Osteoblast (primary cell): ENCODE results near the gene SLC22A7. TPM values are rescaled to one million over a fixed set of nuclear protein-coding genes. Genes with fewer than 3 reads are reported as not detected.

Experiments used
- DNase-seq: peaks from one replicate; pipeline ENCODE4 v3.0.0; 2011; ENCODE audit warnings: low spot score, mixed read lengths; ENCODE audit not compliant: insufficient read length; ENCODE audit errors: missing footprints
- H2AFZ ChIP-seq: 2 replicates; pipeline ENCODE4 v1.6.0; 2011; ENCODE audit warnings: mild to moderate bottlenecking, low read length
- H3K27ac ChIP-seq: 2 replicates; pipeline ENCODE4 v1.5.1; 2011; ENCODE audit warnings: mild to moderate bottlenecking, low read depth, low read length, moderate library complexity
- H3K27me3 ChIP-seq: 2 replicates; pipeline ENCODE4 v1.6.0; 2012; ENCODE audit warnings: mild to moderate bottlenecking, control low read depth, inconsistent platforms, low read length, moderate library complexity; ENCODE audit not compliant: insufficient read depth
- H3K36me3 ChIP-seq: 2 replicates; pipeline ENCODE4 v1.5.1; 2011; ENCODE audit warnings: mild to moderate bottlenecking, low read length, control low read depth, moderate library complexity; ENCODE audit not compliant: insufficient read depth
- H3K4me1 ChIP-seq: 2 replicates; pipeline ENCODE4 v1.5.1; 2011; ENCODE audit warnings: mild to moderate bottlenecking, low read length, control low read depth, moderate library complexity; ENCODE audit not compliant: insufficient read depth
- H3K4me2 ChIP-seq: 2 replicates; pipeline ENCODE4 v1.6.0; 2011; ENCODE audit warnings: mild to moderate bottlenecking, low read length; ENCODE audit not compliant: insufficient read depth
- H3K4me3 ChIP-seq: fragments of 200-600 bp; sonication (generic); 3 replicates; pipeline ENCODE4 v1.5.1; 2012; ENCODE audit warnings: mild to moderate bottlenecking, low read length, inconsistent platforms; ENCODE audit not compliant: insufficient read depth
- H3K79me2 ChIP-seq: 2 replicates; pipeline ENCODE4 v1.6.0; 2012; ENCODE audit warnings: mild to moderate bottlenecking, low read length, control low read depth, inconsistent platforms; ENCODE audit not compliant: insufficient read depth
- H3K9me3 ChIP-seq: 2 replicates; pipeline ENCODE4 v1.5.1; 2011; ENCODE audit warnings: low read depth, low read length, control low read depth
- H4K20me1 ChIP-seq: 2 replicates; pipeline ENCODE4 v1.6.0; 2012; ENCODE audit warnings: mild to moderate bottlenecking, low read length, control low read depth; ENCODE audit not compliant: insufficient read depth
- total RNA-seq: library from RNA; depleted of rRNA; stranded (reverse); fragments of >200 nt; gene quantifications from 2 replicates; pipeline ENCODE4 v1.2.3, GENCODE V29; 2012
- TF ChIP-seq, protein P1 (sequence below): IDR thresholded peaks from 2 replicates; pipeline ENCODE4 v1.5.1; 2011; ENCODE audit warnings: mild to moderate bottlenecking, low read depth, low read length, moderate library complexity; ENCODE audit errors: extremely low read depth

Gene SLC22A7
- total RNA-seq, 1 donor: not detected

DNA sequence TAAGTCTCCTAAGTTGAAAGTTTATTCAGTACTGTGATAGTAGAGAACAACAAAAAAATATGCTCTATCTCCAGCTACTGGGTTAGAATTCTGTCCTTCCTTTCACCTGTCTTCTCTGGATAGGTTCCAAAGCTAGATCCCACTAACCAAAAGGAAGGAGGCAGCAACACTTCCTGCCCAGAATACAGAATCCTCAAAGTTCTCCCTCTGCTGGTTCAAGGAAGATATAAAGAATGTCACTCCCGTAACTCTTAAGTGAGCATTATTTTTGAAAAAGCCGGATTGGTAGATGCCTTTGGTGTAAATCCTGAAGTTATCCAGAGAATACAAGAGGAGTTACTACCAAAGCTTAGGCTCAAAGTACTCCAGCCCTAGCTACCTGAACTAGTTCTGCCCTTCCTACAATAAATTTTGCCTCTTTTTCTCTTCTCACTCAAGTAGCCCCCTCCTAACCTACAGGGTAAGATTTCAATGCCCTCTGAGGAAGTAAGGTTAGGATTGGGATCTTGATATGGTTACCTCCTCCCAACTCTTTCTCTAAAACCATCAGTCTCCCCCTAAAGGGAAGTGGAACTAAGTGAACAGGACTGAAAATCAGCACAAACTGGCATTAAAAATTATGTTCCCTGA, 36.5 kb downstream of the SLC22A7 start:
- DNase-seq: no peak
- H4K20me1 ChIP-seq: no peaks in the 10 kb centered on the region
- H3K4me1 ChIP-seq: no peaks in the 10 kb centered on the region
- TF ChIP-seq, protein P1, sequence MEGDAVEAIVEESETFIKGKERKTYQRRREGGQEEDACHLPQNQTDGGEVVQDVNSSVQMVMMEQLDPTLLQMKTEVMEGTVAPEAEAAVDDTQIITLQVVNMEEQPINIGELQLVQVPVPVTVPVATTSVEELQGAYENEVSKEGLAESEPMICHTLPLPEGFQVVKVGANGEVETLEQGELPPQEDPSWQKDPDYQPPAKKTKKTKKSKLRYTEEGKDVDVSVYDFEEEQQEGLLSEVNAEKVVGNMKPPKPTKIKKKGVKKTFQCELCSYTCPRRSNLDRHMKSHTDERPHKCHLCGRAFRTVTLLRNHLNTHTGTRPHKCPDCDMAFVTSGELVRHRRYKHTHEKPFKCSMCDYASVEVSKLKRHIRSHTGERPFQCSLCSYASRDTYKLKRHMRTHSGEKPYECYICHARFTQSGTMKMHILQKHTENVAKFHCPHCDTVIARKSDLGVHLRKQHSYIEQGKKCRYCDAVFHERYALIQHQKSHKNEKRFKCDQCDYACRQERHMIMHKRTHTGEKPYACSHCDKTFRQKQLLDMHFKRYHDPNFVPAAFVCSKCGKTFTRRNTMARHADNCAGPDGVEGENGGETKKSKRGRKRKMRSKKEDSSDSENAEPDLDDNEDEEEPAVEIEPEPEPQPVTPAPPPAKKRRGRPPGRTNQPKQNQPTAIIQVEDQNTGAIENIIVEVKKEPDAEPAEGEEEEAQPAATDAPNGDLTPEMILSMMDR: peak; percentile 67
- no peak overlapping the region for H3K4me3 ChIP-seq
- H3K27ac ChIP-seq: no peak overlapping the region
- no peaks in the 10 kb centered on the region for H3K9me3 ChIP-seq
- H3K4me2 ChIP-seq: no peak overlapping the region
- no peaks in the 10 kb centered on the region for H3K79me2 ChIP-seq
- H2AFZ ChIP-seq: no peak overlapping the region
- no peaks in the 10 kb centered on the region for H3K27me3 ChIP-seq
- peaks cover 10% of the 10 kb centered on the region for H3K36me3 ChIP-seq

- H3K36me3 ChIP-seq: peaks cover 19% of the 10 kb centered on the region
- TF ChIP-seq, protein P1: no peak
Observed at GRCh38 chr6:43335469-43335868, 37.4 kb downstream of the SLC22A7 start.

GRCh38 chr6:43336382-43336781, 38.3 kb downstream of the SLC22A7 start:
- no peaks in the 10 kb centered on the region for H3K27me3 ChIP-seq
- H3K4me3 ChIP-seq: no peak overlapping the region
- no peak overlapping the region for H3K27ac ChIP-seq
- H2AFZ ChIP-seq: no peak overlapping the region
- peaks cover 26% of the 10 kb centered on the region for H3K36me3 ChIP-seq
- H3K4me2 ChIP-seq: no peak overlapping the region
- no peaks in the 10 kb centered on the region for H4K20me1 ChIP-seq
- H3K79me2 ChIP-seq: no peaks in the 10 kb centered on the region
- no peaks in the 10 kb centered on the region for H3K9me3 ChIP-seq
- TF ChIP-seq, protein P1: no peak
- no peaks in the 10 kb centered on the region for H3K4me1 ChIP-seq
- no peak for DNase-seq

More at GRCh38 chr6:43335469-43335868, 37.4 kb downstream of the SLC22A7 start:
- H3K4me2 ChIP-seq: no peak overlapping the region
- H3K4me3 ChIP-seq: no peak overlapping the region
- no peaks in the 10 kb centered on the region for H3K4me1 ChIP-seq
- H3K79me2 ChIP-seq: no peaks in the 10 kb centered on the region
- no peaks in the 10 kb centered on the region for H3K9me3 ChIP-seq
- no peak overlapping the region for H2AFZ ChIP-seq
- no peak for DNase-seq
- no peak overlapping the region for H3K27ac ChIP-seq
- H4K20me1 ChIP-seq: no peaks in the 10 kb centered on the region
- H3K27me3 ChIP-seq: no peaks in the 10 kb centered on the region

GRCh38 chr6:43338243-43338642, 40.2 kb downstream of the SLC22A7 start:
- Histone ChIP-seq H2AFZ (no peak overlapping the region), H3K9me3 (no peaks in the 10 kb centered on the region), H3K4me1 (no peaks in the 10 kb centered on the region), H3K4me3 (no peak overlapping the region), H3K79me2 (no peaks in the 10 kb centered on the region), H3K27me3 (no peaks in the 10 kb centered on the region), H3K27ac (no peak overlapping the region), H4K20me1 (no peaks in the 10 kb centered on the region), H3K4me2 (no peak overlapping the region), H3K36me3 (peaks cover 44% of the 10 kb centered on the region)
- TF ChIP-seq, protein P1: no peak
- no peak for DNase-seq
